GM18951 (cell line): ENCODE data around the gene ARMH4.

Source experiments
- POLR2A ChIP-seq: IDR thresholded peaks from 4 replicates; pipeline ENCODE4 v1.6.1; 2011; ENCODE audit warnings: mild to moderate bottlenecking; ENCODE audit not compliant: insufficient read length, insufficient read depth; ENCODE audit errors: extremely low read depth
- in situ Hi-C: fragments of 300-500 bp; cut with MboI; formaldehyde crosslinking; loops from one replicate; pipeline ENCODE4 v1.12.0; 2022; ENCODE audit warnings: low sequenced_read_pairs, mixed read lengths, inconsistent platforms; ENCODE audit not compliant: unreplicated experiment

ARMH4 gene

GRCh38 chr14:58166005-58166983, 14.3 kb upstream of the ARMH4 start:
- in situ Hi-C loops, result no loop called here
- TF ChIP-seq POLR2A, result no peak

- in situ Hi-C loops, result no loop called here
- no peak for TF ChIP-seq POLR2A
Observed at GRCh38 chr14:58160561-58160960, 8.5 kb upstream of the ARMH4 start.

GRCh38 chr14:58151133-58152013, 640 bp downstream of the ARMH4 start:
- in situ Hi-C loops, result no loop called here
- TF ChIP-seq POLR2A, result no peak

GRCh38 chr14:58150243-58150805, 1.7 kb downstream of the ARMH4 start:
- in situ Hi-C loops, result no loop called here
- TF ChIP-seq POLR2A, result no peak

- in situ Hi-C loops, result no loop called here
- TF ChIP-seq POLR2A, result no peak
Observed at GRCh38 chr14:58149196-58149595, 2.8 kb downstream of the ARMH4 start.

- no peak for TF ChIP-seq POLR2A
- in situ Hi-C loops, result no loop called here
Observed at GRCh38 chr14:58146399-58146798, 5.6 kb downstream of the ARMH4 start.

GRCh38 chr14:58145936-58146335, 6.1 kb downstream of the ARMH4 start:
- in situ Hi-C loops, result no loop called here
- TF ChIP-seq POLR2A, result no peak

- no peak for TF ChIP-seq POLR2A
- in situ Hi-C loops, result no loop called here
Observed at GRCh38 chr14:58143106-58143505, 8.9 kb downstream of the ARMH4 start.

GRCh38 chr14:58141893-58142292, 10.1 kb downstream of the ARMH4 start:
- in situ Hi-C loops, result no loop called here
- no peak for TF ChIP-seq POLR2A

- in situ Hi-C loops, result no loop called here
- TF ChIP-seq POLR2A, result no peak
Observed at GRCh38 chr14:58138714-58139482, 13.1 kb downstream of the ARMH4 start.

GRCh38 chr14:58138031-58138713, 13.8 kb downstream of the ARMH4 start:
- in situ Hi-C loops, result no loop called here
- no peak for TF ChIP-seq POLR2A

GRCh38 chr14:58133739-58134138, 18.3 kb downstream of the ARMH4 start:
- no peak for TF ChIP-seq POLR2A
- in situ Hi-C loops, result no loop called here
